Measurements from ENCODE around the gene THRB.

THRB gene

GRCh38 chr3:24264748-24265158, 229.9 kb downstream of the THRB start:
- peak; percentile 44 for DNase-seq (ENCODE audit: low spot score)

DNA sequence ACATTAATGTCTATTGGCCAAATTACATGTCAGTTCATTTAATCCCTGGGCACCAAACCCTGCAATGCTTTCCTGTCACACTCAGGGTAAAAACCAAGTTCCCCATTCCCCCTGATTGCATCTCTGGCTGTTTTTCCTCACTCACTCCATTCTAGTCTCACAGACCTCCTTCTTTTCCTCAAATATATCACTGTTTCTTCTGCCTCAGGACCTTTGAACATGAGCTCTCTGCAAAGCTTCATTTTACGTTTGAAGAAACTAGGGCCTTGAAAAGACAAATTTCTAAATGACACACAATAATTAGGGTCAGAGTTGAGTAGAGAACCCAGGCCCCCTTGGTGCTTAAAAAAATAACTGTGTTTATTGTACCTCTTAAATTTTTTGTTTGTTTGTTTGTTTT, 230.6 kb downstream of the THRB start:
- DNase-seq (ENCODE audit: low spot score) = no peak

DNA sequence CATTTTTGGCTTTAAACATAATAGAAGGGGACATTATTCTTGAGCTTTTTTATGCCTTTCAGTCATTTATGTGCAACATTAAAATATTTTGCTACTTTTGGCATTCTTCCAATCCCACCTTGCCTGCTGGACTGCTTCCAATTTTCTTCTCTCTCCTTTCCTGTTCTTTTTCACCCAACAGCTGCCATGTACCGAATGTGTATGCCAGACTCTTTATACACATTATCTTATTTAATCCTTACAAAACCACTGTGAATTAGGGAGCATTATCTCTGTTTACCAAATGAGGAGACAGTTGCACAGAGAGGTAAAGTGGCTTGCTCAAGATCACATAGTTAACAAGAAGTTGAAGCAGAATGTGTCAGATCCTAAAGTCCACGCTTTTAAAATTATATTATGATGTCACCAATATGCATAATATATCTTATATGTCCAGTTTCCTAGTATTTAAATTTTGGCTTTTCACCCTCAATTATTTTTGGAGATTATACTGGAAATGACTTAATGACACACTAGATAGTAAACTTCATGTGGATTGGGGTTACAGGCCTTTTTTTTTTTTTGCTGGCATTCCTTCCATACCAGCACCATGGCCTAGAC, 231.5 kb downstream of the THRB start:
- no peak for DNase-seq (ENCODE audit: low spot score)

DNA sequence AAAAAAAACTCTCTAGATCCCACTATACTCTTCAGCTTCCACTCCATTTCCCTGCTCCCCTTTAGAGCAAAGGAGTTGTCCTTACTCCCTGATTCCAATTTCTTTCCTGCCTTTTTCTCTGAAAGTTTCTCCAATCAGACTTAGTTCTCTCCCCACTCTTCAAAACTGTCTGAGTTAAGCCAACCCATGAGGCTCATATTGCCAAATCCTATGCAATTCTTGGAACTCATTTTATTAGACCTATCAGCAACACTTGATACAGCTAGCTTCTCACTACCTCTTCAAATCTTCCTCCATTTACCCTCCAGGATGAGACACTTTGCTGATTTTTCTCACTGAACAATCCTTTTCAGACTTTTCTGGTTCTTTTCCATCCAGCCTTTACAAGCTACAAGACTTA, 233.1 kb downstream of the THRB start:
- no peak for DNase-seq (ENCODE audit: low spot score)

DNA sequence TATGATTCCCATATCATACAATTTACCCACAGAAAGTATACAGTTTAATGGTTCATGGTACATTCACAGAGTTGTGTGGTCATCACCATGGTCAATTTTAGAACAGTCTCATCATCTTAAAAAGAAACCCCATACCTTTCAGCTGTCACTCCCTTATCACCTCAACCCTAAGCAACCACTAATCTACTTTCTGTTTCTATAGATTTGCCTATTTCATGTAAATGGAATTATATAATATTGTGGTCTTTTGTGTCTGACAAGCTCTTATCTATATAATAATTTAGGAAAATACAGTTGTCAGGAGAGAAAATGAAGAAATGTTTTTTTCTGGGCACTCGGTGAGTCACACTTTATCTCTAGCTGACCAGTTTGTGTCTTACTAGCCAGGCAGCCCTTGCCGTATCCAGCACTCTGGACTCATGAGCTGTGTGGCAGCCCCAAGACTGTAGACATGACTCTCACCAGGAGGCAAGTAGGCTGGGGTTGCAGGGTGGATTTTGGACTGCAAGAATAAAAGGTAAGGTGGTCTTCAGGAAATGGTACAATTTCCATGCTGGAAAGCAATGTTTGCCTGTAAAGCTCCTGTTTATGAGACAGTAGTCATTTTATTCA, 234.6 kb downstream of the THRB start:
- DNase-seq (ENCODE audit: low spot score) = no peak

DNA sequence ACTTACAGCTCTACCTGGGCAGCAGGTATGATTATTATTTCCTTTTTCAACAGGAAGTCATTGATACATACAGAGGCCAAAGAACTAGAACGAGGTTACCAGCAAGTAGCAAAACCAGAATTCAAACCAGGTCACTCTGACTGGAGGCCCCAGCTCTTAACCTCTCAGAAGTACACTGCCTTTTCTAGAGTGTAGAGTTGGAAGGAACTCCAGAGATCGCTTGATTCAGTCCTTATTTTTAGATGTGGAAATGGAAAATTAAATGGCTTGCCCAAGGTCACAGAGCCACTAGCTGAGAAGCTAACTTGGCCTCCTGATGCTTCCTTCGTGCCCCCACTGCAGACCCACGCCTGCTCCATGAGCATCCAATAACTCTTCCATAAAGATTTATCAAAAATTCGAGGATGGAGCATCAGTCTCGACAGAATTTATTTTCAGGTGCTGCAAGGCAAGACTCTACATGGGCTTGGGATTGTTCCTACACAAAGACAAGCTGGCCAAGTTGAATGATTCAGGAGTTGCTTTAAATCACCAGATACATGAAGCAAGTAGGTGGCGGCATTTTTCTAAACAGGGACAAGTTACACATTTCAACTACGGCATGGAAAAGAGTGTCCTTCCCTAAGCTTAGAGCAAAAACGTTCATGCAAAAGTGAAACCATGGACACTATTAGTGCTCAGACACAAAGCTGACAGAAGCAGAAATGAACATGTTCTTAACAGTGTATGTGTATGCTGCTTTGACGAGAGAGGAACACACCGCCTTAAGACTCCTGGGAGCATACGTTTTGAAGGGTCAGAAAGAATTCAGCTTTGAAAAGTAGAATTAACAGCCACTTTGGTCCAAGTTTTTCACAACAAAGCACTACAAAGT, 235.7 kb downstream of the THRB start:
- DNase-seq (ENCODE audit: low spot score) = no peak

- DNase-seq (ENCODE audit: low spot score) = no peak
Measured at GRCh38 chr3:24258260-24258659, 236.4 kb downstream of the THRB start.

- no peak for DNase-seq (ENCODE audit: low spot score)
Measured at GRCh38 chr3:24255414-24255813, 239.2 kb downstream of the THRB start.

GRCh38 chr3:24254649-24255048, 240.0 kb downstream of the THRB start:
- no peak for DNase-seq (ENCODE audit: low spot score)

DNA sequence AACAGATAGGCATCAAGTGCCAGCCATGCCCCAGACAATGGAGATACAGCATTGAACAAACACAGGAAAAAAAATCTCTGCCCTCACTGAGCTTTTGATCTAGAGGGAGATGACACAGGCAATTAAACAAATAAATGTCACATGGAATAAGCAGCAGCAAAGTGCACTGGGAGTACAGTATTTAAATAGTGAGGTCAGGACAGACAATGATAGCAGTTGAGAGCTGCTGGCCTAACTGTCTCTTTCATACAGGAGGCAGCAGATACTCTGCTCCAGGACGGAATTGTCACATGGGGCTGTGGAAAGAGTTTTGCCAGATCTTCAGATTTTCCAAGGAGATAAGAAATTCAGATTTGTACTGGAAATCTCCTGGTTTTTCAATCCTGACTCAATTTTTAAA, 241.3 kb downstream of the THRB start:
- DNase-seq (ENCODE audit: low spot score) = no peak

DNA sequence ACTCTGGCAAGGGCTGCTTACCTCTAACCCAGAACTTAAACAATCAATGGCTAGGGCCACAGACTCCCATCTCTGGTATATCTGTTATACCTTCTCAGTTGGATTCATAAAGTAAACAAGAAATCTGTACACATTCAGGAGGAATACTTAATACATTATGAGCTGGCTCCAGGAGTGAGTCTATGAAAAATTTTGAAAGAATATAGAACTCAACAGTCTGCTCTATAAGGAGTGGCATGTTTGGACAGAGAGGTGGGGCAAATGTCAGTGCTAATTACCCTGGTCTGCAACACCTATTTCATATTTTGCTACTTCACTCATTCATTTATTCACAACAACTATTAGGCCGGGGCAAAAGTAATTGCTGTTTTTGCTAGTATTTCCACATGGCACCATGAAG, 245.1 kb downstream of the THRB start:
- no peak for DNase-seq (ENCODE audit: low spot score)

DNA sequence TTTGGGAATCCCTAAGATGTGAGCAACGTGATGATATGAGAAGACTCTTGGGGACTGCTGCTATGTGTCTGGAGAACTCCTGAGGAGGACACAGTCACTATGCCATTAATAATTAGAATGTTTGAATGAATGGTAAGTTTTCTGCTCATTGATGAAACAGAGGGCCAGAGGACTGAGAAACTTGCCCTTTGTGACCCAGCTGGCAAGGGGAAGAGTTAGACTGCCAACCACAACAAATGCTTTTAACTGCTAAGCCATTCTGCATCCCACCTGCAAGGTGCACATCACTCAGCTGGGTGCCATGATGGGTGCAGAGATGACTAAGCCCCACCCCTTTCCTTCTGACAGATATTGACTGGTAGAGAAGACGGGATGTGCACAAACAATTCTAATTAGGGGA, 249.6 kb downstream of the THRB start:
- no peak for DNase-seq (ENCODE audit: low spot score)

DNA sequence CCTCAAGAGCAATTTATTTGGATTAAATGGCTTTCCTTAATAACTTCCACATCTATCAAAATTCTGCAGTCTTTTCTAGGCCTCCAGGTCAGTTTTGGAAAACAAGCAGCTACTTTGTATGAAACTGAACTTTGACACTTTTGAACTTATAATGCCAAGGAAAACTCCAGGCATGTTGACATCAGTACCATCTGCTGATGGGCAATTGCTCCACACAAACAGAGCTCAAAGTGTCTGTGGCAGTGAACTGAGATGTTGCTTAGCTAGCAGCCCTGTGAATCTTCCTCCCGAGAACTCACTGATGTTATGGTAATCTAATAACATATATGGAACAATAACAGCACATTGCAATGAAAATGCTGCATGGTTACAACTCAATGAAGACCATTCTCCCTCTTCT, 250.2 kb downstream of the THRB start:
- no peak for DNase-seq (ENCODE audit: low spot score)

DNA sequence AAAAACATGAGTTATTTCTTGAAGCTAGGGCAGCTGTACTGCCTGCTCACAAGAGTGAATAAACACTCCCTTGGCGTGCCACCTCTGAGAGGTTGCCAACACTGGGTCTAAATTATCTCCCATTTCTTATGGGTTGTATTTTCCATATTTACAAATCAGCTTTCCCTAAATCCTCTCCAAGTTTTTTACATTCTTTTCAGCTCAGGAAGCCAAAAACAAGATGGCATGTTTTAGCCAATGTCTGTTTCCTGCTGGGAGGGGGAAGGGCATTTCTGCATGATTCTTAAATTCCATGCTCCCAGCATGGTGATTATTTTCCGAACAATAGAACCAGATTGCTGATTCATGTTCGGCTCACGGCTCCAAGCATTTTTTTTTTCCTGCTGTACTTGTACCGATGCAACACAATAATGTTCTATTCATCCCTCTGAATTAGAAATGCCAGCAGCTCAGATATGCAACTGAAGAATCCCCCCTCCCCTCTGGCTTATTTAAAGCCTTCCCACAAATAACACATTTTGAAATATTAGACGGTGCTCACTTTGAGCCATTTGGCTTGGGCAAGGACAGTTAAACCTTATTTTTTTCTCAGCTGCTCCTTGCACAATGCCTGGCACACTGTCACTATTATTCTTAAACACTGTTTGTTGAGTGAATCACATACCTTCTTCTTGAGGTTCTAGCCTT, 252.5 kb downstream of the THRB start:
- DNase-seq (ENCODE audit: low spot score) = no peak

DNA sequence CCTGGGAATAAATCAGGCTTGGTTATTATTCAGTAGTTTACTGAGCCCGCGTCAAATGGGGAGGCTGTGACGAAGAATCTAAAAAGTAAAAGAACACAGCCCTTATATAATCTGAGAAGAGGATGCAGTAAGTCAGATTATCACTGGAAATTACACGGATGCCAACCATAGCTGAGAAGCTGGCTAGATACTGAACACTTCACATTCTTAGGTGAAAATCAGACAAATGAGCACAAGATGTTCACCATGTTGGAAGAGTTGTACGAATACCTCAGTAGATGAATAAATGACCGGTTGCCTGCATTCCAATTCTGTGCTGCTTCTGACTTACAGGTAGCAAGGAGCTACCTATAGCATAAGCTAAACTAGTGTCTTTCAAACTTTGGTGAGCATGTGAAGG, 254.3 kb downstream of the THRB start:
- no peak for DNase-seq (ENCODE audit: low spot score)

GRCh38 chr3:24237971-24238706, 256.5 kb downstream of the THRB start:
- peak; percentile 77 for DNase-seq (ENCODE audit: low spot score)

DNA sequence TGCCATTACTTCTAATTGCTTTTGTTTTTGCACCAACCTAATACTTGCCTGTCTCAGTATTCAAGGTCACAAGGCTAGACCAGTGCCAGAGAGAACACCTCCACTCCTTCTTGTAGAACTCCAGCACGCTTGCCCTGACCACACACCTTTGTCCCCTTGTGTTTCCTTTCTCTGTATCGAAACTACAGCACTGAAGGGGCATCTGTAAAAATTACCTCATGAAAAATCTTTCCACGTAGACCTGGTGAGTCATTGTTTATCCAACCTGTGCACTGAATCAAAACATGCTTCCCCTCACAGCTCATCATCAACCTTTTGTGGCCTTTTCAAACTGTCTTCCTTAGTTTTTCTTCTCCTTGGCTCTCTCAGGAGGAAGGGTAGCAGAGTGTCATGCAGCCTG, 259.5 kb downstream of the THRB start:
- DNase-seq (ENCODE audit: low spot score) = peak; percentile 56

DNA sequence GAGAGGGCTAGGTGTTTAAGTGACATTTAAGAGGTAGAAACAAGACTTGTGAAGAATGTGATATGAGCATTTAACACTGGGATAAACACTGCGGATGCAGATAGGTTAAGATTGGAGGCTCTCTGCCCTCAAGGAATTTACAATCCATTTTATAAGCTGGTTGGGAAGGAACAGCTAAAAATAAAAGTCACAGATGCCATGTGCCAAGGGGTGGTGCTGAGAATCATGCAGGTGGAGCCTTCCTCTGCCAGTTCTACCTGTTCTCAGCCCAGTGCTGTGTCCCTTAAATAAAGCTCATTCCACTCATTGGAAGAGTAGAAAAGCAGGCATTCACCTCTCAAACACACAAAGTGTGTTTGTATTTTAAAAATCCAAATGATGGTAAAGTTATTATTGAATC, 261.9 kb downstream of the THRB start:
- peak; percentile 25 for DNase-seq (ENCODE audit: low spot score)

- DNase-seq (ENCODE audit: low spot score) = no peak
Measured at GRCh38 chr3:24229468-24230221, 265.0 kb downstream of the THRB start.

GRCh38 chr3:24227635-24228034, 267.0 kb downstream of the THRB start:
- DNase-seq (ENCODE audit: low spot score) = no peak

GRCh38 chr3:24226397-24226796, 268.3 kb downstream of the THRB start:
- no peak for DNase-seq (ENCODE audit: low spot score)

Data from LoVo (cell line).